Nephron (organoid): Measurements from ENCODE around the gene KCNJ18.
"Not testable (repeated sequence)": the region's sequence is repeated elsewhere in the genome, so short reads cannot be mapped to it uniquely, and the experiment has no call there.

Source experiments
- H3K27ac Mint-ChIP-seq, 3 experiments: 2 replicates each; pipeline ENCODE4 v1.8.0; 2020; ENCODE audit warnings: mixed read lengths in 3 of 3, mild to moderate bottlenecking in 2 of 3, moderate library complexity in 1 of 3
- H3K27me3 Mint-ChIP-seq: 2 replicates; pipeline ENCODE4 v1.8.0; 2021; ENCODE audit warnings: low read depth, mild to moderate bottlenecking, moderate library complexity, mixed read lengths
- H3K36me3 Mint-ChIP-seq: 2 replicates; pipeline ENCODE4 v1.8.0; 2020; ENCODE audit warnings: low read depth, mixed read lengths
- H3K4me1 Mint-ChIP-seq: 2 replicates; pipeline ENCODE4 v1.8.0; 2020; ENCODE audit warnings: mixed read lengths
- H3K4me3 Mint-ChIP-seq, 3 experiments: 2 replicates each; pipeline ENCODE4 v1.8.0; 2020; ENCODE audit warnings: mild to moderate bottlenecking in 3 of 3, mixed read lengths in 3 of 3, moderate library complexity in 2 of 3
- H3K9me3 Mint-ChIP-seq: 2 replicates; pipeline ENCODE4 v1.8.0; 2020; ENCODE audit warnings: mixed read lengths

The KCNJ18 gene

DNA sequence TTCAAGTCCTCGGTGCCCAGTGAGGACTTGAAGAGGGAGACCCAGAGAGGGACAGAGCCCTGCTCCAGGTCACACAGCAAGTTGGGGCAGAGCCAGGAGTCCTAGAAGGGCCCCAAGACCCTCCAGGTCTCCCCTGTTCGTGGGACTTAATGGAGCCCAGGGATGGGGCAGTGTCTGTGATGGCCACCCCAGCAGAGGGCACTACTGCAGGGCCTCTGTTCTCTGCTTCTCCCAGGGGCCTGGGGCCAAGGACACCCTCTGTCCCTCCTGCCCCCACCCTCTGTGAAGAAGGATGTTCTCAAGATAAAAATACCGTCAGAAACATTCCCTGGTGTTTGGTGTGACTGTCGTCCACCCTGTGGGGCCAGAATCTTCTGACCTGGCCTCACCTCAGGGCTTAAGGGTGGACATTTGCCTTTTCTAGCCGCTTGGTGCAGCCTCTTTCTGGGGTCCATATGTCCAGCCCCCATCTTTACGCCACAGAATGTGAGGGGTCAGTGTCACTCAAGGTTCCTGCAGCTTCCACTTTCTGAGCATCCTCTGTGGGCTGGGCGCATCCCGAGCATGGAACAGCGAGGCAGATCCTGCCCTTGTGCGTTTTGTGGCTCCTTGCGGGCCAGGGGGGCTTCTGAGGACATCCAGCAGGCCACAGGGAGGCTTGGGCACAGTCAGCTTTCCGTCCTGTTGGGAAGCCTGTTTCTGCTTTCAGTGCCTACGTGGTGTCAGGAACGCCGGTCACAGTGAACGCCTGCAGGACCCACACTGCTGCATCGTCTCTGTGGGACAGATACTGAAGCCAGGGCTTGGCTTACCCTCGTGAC, at the start of gene KCNJ18:
TSS of gene KCNJ18 (plus strand) at position 641 of the 821 bp plus-strand sequence. CDS start 10,264 bp downstream, outside the sequence.
- peaks cover 49% of the 10 kb centered on the region for H3K9me3 Mint-ChIP-seq
- not testable (repeated sequence) for H3K36me3 Mint-ChIP-seq, H3K4me3 Mint-ChIP-seq, H3K27ac Mint-ChIP-seq, H3K27me3 Mint-ChIP-seq, H3K4me1 Mint-ChIP-seq

DNA sequence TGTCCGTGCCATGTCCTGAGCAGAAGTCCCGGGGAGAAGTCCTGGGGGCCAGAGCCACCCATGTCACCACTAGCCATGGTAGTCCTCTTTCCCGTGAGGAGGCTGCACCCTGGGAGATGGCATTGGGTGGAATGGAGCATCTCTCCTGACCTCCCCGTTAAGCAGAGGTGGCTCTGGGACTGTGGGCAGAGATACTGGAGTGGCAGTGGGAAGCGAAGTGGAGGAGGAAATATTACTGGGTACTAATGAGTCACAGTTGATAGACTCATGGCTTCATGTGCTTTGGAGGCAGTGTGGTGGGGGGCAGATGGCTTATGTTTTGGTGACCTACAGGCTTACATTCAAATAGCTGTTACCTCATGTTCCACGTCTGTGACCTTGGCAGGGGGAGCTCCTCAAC, 44.2 kb upstream of the KCNJ18 start:
- H3K27me3 Mint-ChIP-seq: not testable (repeated sequence)

DNA sequence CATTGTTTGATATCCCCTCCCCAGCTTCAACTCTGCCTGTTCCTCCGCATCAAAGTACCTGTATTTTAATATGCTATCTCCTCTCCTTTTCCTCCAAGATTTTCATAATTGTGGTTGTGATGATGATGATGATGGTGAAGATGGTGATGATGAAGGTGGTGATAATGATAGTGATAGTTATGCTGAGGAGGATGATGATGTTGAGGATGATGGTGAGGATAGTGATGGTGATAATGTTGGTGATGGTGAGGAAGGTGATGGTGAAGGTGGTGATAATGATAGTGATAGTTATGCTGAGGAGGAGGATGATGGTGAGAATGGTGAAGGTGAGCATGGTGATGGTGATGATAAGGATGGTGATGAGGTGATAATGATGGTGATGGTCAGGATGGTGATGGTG, 42.3 kb upstream of the KCNJ18 start:
- not testable (repeated sequence) for H3K36me3 Mint-ChIP-seq, H3K27me3 Mint-ChIP-seq, H3K4me1 Mint-ChIP-seq, H3K27ac Mint-ChIP-seq, H3K4me3 Mint-ChIP-seq
- H3K9me3 Mint-ChIP-seq: peaks cover 41% of the 10 kb centered on the region

More for the DNA sequence above, 44.2 kb upstream of the KCNJ18 start:
- H3K9me3 Mint-ChIP-seq: peaks cover 45% of the 10 kb centered on the region
- not testable (repeated sequence) for H3K36me3 Mint-ChIP-seq, H3K4me3 Mint-ChIP-seq, H3K27ac Mint-ChIP-seq, H3K4me1 Mint-ChIP-seq

DNA sequence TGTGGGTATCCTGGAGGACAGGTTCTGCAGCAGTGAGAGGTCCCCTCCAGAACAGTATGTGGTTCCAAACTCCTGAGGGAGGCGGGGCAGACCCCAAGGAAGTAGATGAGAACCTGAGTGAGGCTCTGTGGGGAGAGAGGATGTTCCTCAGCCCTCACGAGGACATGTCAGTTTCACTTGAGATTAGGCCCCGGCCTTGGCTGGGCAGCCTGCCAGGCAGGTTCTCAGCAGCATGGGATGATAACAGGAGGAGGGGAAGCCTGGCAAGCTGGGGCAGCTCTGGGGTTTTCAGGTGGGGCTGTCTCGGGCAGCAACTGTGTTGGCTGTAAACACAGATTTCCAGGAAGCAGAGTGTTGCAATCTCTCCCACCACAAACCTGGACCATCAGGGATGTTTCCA, 40.3 kb upstream of the KCNJ18 start:
- H3K4me3 Mint-ChIP-seq, H3K36me3 Mint-ChIP-seq, H3K27ac Mint-ChIP-seq, H3K27me3 Mint-ChIP-seq, H3K4me1 Mint-ChIP-seq: not testable (repeated sequence)
- peaks cover 39% of the 10 kb centered on the region for H3K9me3 Mint-ChIP-seq

DNA sequence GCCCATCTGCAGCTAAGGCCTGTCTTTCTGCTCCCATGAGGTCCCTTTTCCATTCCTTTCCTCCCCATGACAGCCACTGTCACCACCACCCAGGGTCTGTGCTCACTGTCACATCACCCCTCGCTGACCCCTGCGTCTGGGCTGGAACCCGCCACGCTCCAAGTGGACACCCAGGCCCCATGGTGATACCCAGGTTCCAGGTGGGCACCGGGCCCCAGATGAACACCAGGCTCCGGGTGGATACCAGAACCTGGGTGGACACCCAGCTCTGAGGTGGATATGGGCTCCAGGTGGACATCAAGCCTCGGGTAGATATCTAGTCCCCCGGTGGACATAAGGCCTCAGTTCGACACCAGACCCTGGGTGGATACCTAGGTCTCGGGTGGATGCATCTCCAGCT, 39.1 kb upstream of the KCNJ18 start:
- not testable (repeated sequence) for H3K27ac Mint-ChIP-seq, H3K4me3 Mint-ChIP-seq, H3K36me3 Mint-ChIP-seq, H3K4me1 Mint-ChIP-seq, H3K27me3 Mint-ChIP-seq
- peaks cover 32% of the 10 kb centered on the region for H3K9me3 Mint-ChIP-seq

DNA sequence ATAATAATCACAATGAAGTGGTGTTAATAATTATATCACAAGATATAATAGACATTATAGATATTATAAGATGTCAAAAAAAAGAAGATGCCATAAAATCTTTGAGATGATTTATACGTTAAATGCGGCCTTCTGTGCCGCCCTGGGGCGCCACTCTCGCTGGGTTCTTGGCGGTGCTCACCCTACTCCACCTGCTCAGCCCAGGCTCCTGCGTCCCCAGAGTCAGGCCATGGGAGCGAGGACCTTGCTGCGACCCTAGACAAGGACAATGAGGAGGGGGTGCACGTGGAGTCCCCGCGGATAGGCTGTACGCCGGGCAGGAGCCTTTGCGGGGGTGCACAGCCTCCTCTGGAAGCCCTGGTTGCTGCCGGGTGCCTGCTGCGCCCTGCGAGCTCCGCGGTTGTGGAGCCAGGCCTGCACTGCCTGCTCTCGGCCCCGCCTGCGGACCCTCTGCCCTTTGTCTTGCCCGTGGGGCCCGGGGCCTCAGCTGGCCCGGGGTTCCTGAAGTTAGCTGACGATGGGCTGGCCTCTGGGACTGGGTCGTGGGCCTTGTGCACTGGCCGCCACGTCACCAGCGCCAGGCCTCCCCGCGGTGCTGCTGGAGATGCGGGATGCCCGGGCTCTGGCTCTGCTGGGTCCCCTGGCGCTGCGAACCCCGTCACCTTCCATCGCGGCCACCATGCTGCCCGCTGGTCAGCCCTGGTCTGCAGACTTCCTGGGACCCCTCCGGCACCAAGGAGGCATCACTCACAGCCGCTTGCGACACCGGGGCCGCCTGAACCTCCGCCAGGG, 35.6 kb upstream of the KCNJ18 start:
- not testable (repeated sequence) for H3K27me3 Mint-ChIP-seq, H3K27ac Mint-ChIP-seq, H3K4me3 Mint-ChIP-seq, H3K4me1 Mint-ChIP-seq, H3K36me3 Mint-ChIP-seq
- peaks cover 20% of the 10 kb centered on the region for H3K9me3 Mint-ChIP-seq

DNA sequence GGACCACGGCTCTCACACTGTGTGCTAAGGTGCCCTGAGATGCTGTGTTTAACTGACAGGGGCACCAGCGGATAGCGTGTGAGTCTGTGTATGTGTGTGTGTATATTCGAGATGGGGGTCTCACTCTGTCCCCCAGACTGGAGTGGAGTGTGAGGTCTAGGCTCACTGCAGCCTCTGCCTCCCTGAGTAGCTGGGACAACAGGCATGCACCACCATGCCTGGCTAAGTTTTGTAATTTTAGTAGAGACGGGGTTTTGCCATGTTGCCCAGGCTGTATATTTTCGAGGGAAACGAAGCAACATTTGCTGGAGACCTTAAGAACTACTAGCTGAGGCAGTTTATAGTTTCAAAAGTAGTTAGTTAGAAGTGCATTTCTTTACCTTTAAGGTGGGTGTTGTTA, 32.7 kb upstream of the KCNJ18 start:
- not testable (repeated sequence) for H3K4me1 Mint-ChIP-seq, H3K4me3 Mint-ChIP-seq, H3K27me3 Mint-ChIP-seq, H3K36me3 Mint-ChIP-seq, H3K27ac Mint-ChIP-seq
- H3K9me3 Mint-ChIP-seq: peaks cover 29% of the 10 kb centered on the region

DNA sequence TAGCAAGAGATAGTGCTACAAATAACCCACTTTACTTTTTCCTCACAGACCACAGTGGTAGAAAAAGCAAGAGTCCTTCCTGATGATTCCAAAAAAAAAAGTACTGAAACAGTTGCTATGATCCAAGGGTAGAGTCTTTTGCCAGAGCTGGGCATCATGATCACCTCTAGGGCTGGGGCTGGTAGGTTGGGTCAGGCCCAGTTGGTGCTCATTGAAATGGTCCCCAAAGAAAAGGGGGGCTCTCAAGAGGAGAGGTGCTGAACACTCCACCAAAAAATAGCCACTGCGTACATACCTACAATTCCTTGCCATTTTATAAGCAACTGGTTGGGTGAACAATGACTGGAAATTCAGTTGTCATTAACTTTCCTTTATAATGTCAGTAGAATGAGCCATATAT, 30.9 kb upstream of the KCNJ18 start:
- H3K4me3 Mint-ChIP-seq, H3K27me3 Mint-ChIP-seq, H3K27ac Mint-ChIP-seq, H3K36me3 Mint-ChIP-seq, H3K4me1 Mint-ChIP-seq: not testable (repeated sequence)
- peaks cover 37% of the 10 kb centered on the region for H3K9me3 Mint-ChIP-seq

DNA sequence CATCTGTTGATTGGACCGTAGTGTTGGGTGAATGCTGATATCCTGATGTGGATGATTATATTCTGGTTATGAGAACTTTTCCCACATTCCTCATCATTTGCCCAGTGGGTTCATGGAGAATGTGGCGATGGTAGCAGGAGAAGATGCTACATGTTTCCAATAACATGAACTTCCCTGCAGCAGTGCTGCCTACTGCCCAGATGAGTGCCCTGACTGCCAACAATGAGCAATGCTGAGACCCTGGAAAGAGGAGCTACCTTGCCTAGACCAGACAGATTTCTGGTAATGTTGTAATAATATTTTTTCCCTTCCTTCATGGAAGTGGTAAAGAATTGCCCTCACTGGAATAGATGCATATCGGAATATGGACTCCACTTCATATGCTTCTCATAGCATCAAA, 29.2 kb upstream of the KCNJ18 start:
- H3K36me3 Mint-ChIP-seq, H3K4me3 Mint-ChIP-seq, H3K4me1 Mint-ChIP-seq, H3K27me3 Mint-ChIP-seq, H3K27ac Mint-ChIP-seq: not testable (repeated sequence)
- peaks cover 47% of the 10 kb centered on the region for H3K9me3 Mint-ChIP-seq

DNA sequence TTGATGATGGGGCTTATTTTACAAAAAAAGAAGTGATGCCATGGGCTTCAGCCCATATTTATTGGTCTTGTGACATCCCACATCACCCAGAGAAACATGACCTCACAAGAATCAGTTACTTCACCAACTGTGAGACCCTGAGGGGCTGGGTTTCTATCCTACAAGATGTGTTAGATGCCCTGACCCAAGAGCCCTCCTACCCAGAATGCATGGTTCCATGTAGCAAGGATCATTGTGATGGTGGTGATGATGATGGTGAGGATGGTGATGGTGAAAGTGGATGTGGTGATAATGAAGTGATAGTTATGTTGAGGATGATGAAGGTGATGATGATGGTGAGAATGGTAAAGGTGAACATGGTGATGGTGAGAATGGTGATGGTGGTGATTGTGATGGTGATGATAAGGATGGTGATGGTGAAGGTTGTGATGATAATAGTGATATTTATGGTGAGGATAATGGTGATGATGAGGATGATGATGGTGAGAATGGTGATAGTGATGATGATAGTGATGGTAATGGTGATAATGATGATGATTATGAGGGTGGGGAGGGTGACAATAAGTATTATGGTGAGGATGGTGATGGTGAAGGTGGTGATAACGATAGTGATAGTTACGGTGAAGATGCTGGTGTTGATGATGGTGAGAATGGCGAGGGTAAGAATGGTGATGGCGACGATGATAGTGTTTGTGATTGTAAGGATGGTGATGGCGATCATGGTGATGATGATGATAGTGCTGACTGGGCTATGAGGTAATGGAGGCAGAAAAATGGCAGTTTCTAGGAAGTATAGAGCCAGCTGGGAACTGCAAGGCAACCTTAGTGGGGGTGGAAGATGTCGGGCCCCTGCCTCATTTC, 28.5 kb upstream of the KCNJ18 start:
- H3K9me3 Mint-ChIP-seq: peaks cover 47% of the 10 kb centered on the region
- H3K27ac Mint-ChIP-seq, H3K36me3 Mint-ChIP-seq, H3K27me3 Mint-ChIP-seq, H3K4me3 Mint-ChIP-seq, H3K4me1 Mint-ChIP-seq: not testable (repeated sequence)

DNA sequence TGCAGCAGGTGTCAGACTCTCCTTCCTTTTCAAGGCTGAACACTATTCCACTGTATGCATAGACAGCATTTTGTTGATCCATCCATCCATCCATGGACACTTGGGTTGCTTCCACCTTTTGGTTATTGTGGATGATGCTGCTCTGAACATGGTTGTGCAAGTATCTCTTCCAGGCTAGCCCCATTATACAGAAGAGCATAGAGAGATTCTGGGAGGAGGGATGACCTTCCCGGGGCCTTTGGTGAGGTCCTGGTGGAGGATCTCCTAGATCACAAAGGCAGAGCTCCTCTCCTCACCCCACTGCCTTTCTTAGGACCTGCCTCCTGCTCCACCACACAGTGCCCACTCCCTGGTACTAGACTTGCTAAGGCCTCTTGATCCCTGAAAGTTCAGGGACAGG, 27.2 kb upstream of the KCNJ18 start:
- H3K4me3 Mint-ChIP-seq, H3K36me3 Mint-ChIP-seq, H3K4me1 Mint-ChIP-seq, H3K27ac Mint-ChIP-seq, H3K27me3 Mint-ChIP-seq: not testable (repeated sequence)
- peaks cover 50% of the 10 kb centered on the region for H3K9me3 Mint-ChIP-seq

DNA sequence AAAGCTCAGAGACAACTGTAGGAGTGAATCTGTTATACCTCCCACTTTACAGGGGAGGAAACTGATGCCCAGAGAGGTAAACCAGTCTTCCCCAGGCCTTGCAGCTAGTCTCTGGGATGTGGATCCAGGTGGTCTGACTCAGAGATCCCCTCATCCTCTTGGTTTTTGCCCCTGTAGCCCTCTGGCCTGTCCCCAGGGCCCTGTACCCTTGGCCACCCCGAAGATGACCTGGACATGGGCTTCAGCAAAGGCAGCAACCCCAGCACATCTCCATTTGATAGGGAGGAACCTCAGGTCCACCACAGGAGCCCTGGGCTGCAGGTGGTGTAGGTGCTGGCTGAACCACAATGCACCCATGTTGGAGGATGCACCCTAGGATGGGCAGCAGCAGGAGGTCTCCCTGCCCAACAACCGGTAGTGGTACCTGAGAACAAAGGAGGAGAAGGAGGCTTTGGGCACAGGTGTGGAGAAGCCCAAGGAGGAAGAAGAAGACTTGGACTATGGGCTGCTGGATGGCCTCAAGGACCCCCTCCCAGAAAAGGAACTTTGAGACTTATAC, 26.3 kb upstream of the KCNJ18 start:
- peaks cover 56% of the 10 kb centered on the region for H3K9me3 Mint-ChIP-seq
- not testable (repeated sequence) for H3K27me3 Mint-ChIP-seq, H3K36me3 Mint-ChIP-seq, H3K4me3 Mint-ChIP-seq, H3K4me1 Mint-ChIP-seq, H3K27ac Mint-ChIP-seq

DNA sequence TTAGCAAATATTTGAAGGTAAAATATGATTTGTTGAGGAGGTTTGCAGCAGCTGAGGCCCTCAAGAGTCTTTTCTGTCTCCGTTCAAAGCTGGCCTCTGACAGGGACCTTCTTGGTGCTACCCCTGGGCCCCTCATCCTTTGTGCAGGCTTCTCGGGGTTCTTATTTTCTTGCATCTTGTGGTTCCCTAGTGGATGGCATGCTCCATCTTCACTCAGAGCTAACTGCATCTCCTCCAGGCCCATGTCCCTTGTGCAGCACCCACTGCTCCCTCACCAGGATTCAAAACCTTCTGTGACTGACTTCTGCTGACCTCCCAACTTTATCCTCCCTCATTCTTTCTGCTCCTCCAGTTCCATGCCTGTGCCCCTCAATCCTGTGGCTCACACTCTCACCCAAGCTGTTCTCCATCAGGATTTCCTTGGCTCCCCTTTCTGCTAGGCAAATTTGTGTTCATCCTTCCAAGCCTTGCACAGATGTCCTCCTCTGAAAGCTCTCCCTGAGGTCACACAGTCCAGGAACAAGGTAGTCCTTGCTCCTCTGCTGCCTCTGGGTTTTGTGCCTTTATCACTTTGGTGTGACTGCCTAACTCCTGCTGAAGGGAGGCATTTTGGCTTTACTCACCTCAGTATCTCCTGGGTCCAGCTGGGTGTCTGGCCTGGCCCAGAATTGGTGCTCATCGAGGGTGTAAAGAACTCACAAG, 25.5 kb upstream of the KCNJ18 start:
- peaks cover 62% of the 10 kb centered on the region for H3K9me3 Mint-ChIP-seq
- H3K27me3 Mint-ChIP-seq, H3K4me1 Mint-ChIP-seq, H3K4me3 Mint-ChIP-seq, H3K27ac Mint-ChIP-seq, H3K36me3 Mint-ChIP-seq: not testable (repeated sequence)
